ENCODE results near the gene HACE1.

GRCh38 chr6:104688283-104688969, 171.3 kb downstream of the HACE1 start:
- TF ChIP-seq, protein P1, sequence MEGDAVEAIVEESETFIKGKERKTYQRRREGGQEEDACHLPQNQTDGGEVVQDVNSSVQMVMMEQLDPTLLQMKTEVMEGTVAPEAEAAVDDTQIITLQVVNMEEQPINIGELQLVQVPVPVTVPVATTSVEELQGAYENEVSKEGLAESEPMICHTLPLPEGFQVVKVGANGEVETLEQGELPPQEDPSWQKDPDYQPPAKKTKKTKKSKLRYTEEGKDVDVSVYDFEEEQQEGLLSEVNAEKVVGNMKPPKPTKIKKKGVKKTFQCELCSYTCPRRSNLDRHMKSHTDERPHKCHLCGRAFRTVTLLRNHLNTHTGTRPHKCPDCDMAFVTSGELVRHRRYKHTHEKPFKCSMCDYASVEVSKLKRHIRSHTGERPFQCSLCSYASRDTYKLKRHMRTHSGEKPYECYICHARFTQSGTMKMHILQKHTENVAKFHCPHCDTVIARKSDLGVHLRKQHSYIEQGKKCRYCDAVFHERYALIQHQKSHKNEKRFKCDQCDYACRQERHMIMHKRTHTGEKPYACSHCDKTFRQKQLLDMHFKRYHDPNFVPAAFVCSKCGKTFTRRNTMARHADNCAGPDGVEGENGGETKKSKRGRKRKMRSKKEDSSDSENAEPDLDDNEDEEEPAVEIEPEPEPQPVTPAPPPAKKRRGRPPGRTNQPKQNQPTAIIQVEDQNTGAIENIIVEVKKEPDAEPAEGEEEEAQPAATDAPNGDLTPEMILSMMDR (IDR thresholded peaks at IDR 0.05): no peak
- TF ChIP-seq POLR2A (IDR thresholded peaks at IDR 0.05): no peak

Data from esophagus squamous epithelium (tissue), 4 donors.